Astrocyte of the cerebellum (primary cell): Measurements from ENCODE around the gene TRPV6.

Experiments
- DNase-seq: peaks from one replicate; pipeline ENCODE4 v3.0.0-alpha.2; 2011; ENCODE audit warnings: low read depth
- H3K4me3 ChIP-seq: 2 replicates; pipeline ENCODE4 v1.5.1; 2011; ENCODE audit warnings: mild to moderate bottlenecking, low read depth, low read length, moderate library complexity
- in situ Hi-C: cut with HindIII; loops from 2 replicates; pipeline ENCODE4 v1.10.0; 2017; ENCODE audit warnings: low sequenced_read_pairs
- TF ChIP-seq, protein P1 (sequence below): IDR thresholded peaks from 2 replicates; pipeline ENCODE4 v1.5.1; 2012; ENCODE audit warnings: low read length, low read depth, moderate library complexity, mild to moderate bottlenecking; ENCODE audit errors: missing control alignments

The TRPV6 gene

DNA sequence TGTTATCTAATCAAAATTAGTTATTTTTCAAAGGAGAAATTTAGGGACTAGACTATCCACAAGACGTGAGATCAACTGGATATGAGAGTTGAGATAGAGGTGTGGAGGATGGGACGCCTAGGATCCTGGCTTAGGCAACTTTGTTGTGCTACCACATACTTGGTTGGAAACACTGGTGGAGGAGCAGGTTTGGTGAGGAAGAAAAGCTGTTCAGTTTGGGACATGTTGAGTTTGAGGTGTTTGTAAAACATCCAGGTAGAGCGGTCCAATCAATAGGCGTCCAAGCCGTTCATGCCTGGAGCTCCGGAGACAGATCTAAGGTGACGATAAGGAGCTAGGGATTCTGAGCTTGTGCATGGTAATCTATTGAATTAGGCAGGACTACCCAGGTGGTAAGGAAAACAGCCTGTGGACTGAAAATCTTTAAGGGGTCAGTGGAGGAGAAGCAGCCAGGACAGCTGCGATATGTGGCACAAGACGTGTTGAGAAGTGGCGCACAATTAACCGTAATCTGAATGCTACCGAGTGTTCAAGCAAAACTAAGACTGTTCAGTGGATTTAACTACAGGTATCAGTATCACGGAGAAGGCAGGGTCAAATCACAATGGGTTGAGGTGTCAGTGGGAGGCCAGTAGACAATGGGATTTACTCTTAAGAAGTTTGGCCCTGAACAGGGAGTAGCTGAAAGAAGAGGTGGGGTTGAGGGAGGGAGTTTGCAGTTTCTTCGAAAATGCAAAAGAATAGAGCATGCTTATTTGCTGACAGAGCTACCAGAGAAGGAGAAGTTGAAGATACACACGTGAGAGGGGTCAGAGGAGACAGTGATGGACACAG lies 16.1 kb upstream of the TRPV6 start:
- no peak for DNase-seq
- H3K4me3 ChIP-seq, result no peak overlapping the region
- TF ChIP-seq, protein P1, sequence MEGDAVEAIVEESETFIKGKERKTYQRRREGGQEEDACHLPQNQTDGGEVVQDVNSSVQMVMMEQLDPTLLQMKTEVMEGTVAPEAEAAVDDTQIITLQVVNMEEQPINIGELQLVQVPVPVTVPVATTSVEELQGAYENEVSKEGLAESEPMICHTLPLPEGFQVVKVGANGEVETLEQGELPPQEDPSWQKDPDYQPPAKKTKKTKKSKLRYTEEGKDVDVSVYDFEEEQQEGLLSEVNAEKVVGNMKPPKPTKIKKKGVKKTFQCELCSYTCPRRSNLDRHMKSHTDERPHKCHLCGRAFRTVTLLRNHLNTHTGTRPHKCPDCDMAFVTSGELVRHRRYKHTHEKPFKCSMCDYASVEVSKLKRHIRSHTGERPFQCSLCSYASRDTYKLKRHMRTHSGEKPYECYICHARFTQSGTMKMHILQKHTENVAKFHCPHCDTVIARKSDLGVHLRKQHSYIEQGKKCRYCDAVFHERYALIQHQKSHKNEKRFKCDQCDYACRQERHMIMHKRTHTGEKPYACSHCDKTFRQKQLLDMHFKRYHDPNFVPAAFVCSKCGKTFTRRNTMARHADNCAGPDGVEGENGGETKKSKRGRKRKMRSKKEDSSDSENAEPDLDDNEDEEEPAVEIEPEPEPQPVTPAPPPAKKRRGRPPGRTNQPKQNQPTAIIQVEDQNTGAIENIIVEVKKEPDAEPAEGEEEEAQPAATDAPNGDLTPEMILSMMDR, result no peak
- in situ Hi-C loops, result no loop called here

DNA sequence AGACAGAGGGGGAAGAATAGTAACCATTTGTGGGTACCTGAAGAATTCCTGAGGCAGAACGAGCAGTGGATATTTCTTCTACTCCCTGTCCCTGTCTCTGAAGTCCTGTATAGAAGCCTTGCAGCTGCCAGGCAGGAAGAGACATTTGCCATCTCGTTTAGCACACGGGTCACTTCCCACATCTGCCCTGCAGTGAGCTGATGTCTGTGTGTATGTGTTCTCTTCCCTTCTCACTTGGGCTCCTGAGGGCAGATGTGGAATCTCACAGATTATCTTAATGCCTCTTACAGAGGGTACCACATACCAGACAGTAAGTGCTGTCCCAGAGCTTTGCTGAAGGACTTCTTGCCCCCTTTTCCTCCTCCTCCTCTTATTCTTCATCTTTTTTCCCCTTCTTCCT lies 14.1 kb upstream of the TRPV6 start:
- TF ChIP-seq, protein P1, result no peak
- in situ Hi-C loops, result no loop called here
- no peak overlapping the region for H3K4me3 ChIP-seq
- no peak for DNase-seq

DNA sequence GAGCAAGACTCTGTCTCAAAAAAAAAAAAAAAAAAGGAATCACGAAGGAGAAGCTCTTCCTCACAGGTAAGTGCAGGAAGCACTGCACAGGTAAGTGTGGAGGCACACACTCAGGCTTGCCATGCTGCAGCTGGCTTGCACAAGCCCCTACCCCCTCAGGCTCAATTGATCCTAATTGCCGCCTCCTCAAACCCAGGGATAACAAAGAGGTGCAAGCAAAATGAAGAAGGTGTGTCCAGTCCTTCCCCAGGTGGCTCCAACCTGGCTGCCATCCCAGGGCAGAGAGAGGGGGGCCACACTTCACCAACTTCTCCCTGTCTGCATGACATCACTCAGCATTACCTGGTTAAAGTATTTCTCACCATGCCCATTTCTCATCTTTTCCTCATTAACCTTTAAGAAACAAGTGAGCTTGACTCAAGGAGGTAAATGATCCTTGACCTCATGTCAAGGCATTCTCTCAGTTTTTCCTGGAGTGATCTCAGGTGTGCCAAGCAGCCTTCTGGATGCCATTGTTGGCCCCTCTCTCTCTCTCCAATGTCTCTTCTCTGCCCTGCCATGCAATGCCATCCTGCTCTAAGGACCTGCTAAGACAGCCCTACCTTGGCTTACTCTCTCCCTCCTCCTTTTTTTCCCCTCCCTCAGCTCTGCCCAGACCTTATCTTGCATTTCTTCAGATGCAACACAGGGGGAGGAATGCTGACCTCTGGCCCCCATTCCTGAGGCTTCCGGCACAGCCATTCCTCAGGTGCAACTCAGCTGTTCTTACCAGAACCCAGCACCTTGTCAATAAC lies 13.0 kb upstream of the TRPV6 start:
- in situ Hi-C loops, result no loop called here
- DNase-seq, result no peak
- TF ChIP-seq, protein P1, result no peak
- H3K4me3 ChIP-seq, result no peak overlapping the region

DNA sequence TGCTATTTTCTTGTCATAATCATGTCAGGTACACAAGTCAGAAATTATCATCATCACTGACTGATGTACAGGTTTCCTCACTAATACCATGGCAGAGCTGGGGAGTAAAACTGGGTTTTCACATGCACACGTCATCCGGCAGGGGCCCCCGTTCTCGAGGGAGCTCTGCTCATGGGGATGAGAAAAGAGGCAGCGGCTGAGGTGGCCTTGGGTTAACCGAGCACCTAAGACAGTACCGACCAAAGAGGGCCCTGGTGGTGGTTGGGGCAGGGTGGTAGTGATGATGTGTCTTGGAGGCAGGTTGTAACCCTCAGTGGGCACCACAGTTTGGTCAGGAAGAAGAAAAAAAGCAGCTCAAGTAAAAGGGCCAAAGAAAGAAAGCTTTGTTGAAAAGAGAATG lies 12.1 kb upstream of the TRPV6 start:
- DNase-seq, result no peak
- no peak overlapping the region for H3K4me3 ChIP-seq
- in situ Hi-C loops, result no loop called here
- TF ChIP-seq, protein P1, result no peak

DNA sequence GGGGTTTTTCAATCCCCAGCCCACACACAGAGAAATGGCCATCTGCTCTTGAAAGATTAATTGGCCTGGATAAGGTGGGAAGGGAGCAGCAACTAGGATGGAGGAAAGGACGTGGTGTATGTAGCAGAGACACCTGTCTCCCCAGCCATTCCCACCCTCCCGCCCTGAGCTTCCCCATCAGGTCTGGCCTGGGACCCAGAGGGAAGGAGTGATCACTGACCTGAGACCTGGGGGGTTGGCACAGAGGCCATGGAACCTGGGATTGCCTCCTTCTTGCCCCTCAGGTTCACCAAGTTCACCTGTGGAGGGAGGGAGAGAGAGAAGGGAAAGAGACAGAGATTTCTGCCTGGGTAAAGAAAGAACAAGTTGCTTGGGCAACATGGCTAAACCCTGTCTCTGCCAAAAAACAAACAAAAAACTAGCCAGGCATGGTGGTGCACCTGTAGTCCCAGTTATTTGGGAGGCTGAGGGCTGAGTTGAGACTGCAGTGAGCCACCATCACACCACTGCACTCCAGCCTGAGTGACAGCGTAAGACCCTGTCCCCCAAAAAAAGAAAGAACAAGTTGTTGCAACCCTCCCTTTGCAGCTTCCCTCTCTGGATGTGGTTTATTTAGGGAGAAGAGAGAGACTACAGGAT lies 11.3 kb upstream of the TRPV6 start:
- TF ChIP-seq, protein P1, result no peak
- H3K4me3 ChIP-seq, result no peak overlapping the region
- in situ Hi-C loops, result no loop called here
- no peak for DNase-seq

DNA sequence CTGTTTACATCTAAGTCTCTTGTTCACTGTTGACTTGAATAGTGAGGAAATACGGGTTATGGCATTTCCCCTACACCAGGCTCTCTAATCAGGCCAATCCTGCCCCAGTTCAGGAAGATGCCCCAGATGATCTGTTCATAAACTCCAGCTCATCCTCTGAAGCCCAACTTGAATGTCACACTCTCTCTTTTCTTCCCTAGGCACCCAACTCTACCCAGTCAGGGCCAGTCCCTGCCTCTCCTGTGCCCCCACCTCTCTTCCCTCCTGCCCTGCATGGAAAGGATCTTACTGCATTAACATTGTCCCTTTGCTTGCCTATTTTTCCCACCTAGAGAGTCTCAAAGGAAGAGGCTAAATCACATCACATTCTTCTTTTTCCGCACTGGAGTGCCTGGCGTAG lies 10.6 kb upstream of the TRPV6 start:
- in situ Hi-C loops, result no loop called here
- TF ChIP-seq, protein P1, result no peak
- no peak overlapping the region for H3K4me3 ChIP-seq
- DNase-seq, result no peak
